Measurements from ENCODE around the gene BTBD6. TPM values are rescaled to one million over a fixed set of nuclear protein-coding genes. Genes with fewer than 3 reads are reported as not detected.
A peak's percentile ranks its signal among the peaks of the same experiment; 100 is the strongest.

BTBD6 gene
- total RNA-seq, 1 donor from 2014 or later: 45.3 TPM

- no peaks in the 10 kb centered on the region for H3K27me3 ChIP-seq (ENCODE audit: low read depth)
- H3K4me3 ChIP-seq: peak overlapping the region; percentile 73
- intact Hi-C loops (cut with micrococcal nuclease): no loop called here
- peaks cover 45% of the 10 kb centered on the region for H3K4me1 ChIP-seq
- peak overlapping the region; percentile 98 for H3K27ac ChIP-seq (replicated peaks)
- no peak for DNase-seq
- peaks cover 47% of the 10 kb centered on the region for H3K36me3 ChIP-seq
- TF ChIP-seq CTCF (IDR thresholded peaks at IDR 0.05; ENCODE audit: borderline replicate concordance): no peak
- no peaks in the 10 kb centered on the region for H3K9me3 ChIP-seq (replicated peaks)
Observed at GRCh38 chr14:105250008-105250366, 1.7 kb downstream of the BTBD6 start.

GRCh38 chr14:105250986-105251385 lies 2.7 kb downstream of the BTBD6 start:
- no peak for DNase-seq
- Histone ChIP-seq H3K36me3 (peaks cover 47% of the 10 kb centered on the region), H3K4me1 (peaks cover 50% of the 10 kb centered on the region), H3K4me3 (no peak overlapping the region), H3K27ac (replicated peaks) (no peak overlapping the region), H3K9me3 (replicated peaks) (no peaks in the 10 kb centered on the region), H3K27me3 (ENCODE audit: low read depth) (no peaks in the 10 kb centered on the region)
- intact Hi-C loops (cut with micrococcal nuclease): no loop called here
- TF ChIP-seq CTCF (IDR thresholded peaks at IDR 0.05; ENCODE audit: borderline replicate concordance): no peak

GRCh38 chr14:105251920-105252319 lies 3.6 kb downstream of the BTBD6 start:
- Histone ChIP-seq H3K27ac (replicated peaks) (no peak overlapping the region), H3K4me1 (peaks cover 47% of the 10 kb centered on the region), H3K4me3 (no peak overlapping the region), H3K36me3 (peaks cover 45% of the 10 kb centered on the region), H3K27me3 (ENCODE audit: low read depth) (no peaks in the 10 kb centered on the region), H3K9me3 (replicated peaks) (no peaks in the 10 kb centered on the region)
- intact Hi-C loops (cut with micrococcal nuclease): no loop called here
- DNase-seq: no peak
- no peak for TF ChIP-seq CTCF (IDR thresholded peaks at IDR 0.05; ENCODE audit: borderline replicate concordance)

GRCh38 chr14:105252552-105253328 lies 4.4 kb downstream of the BTBD6 start:
- peaks cover 43% of the 10 kb centered on the region for H3K36me3 ChIP-seq
- no peaks in the 10 kb centered on the region for H3K27me3 ChIP-seq (ENCODE audit: low read depth)
- H3K27ac ChIP-seq (replicated peaks): no peak overlapping the region
- intact Hi-C loops (cut with micrococcal nuclease): no loop called here
- H3K4me1 ChIP-seq: peaks cover 39% of the 10 kb centered on the region
- DNase-seq: no peak
- TF ChIP-seq CTCF (IDR thresholded peaks at IDR 0.05; ENCODE audit: borderline replicate concordance): no peak
- no peak overlapping the region for H3K4me3 ChIP-seq
- H3K9me3 ChIP-seq (replicated peaks): no peaks in the 10 kb centered on the region

- no peak for DNase-seq
- H3K36me3 ChIP-seq: peaks cover 43% of the 10 kb centered on the region
- no peak for TF ChIP-seq CTCF (IDR thresholded peaks at IDR 0.05; ENCODE audit: borderline replicate concordance)
- H3K9me3 ChIP-seq (replicated peaks): no peaks in the 10 kb centered on the region
- intact Hi-C loops (cut with micrococcal nuclease): no loop called here
- H3K27me3 ChIP-seq (ENCODE audit: low read depth): no peaks in the 10 kb centered on the region
- H3K27ac ChIP-seq (replicated peaks): no peak overlapping the region
- no peak overlapping the region for H3K4me3 ChIP-seq
- H3K4me1 ChIP-seq: peaks cover 34% of the 10 kb centered on the region
Observed at GRCh38 chr14:105253329-105253682, 5.0 kb downstream of the BTBD6 start.
